ENCODE measurements around the gene GPR155.
"Not testable (repeated sequence)": the region's sequence is repeated elsewhere in the genome, so short reads cannot be mapped to it uniquely, and the experiment has no call there.

GPR155 gene

GRCh38 chr2:174489520-174489919 is 2.7 kb upstream of the GPR155 start:
- not testable (repeated sequence) for DNase-seq

- DNase-seq: no peak
Measured at GRCh38 chr2:174487820-174488162, 962 bp upstream of the GPR155 start.

GRCh38 chr2:174487108-174487819 is 435 bp upstream of the GPR155 start:
- peak; percentile 77 to 94 (median 86) for DNase-seq

- DNase-seq: peak in 1 of 3 experiments; percentile 2
Measured at GRCh38 chr2:174485788-174486562, 854 bp downstream of the GPR155 start.

- not testable (repeated sequence) for DNase-seq
Measured at GRCh38 chr2:174485045-174485444, 1.8 kb downstream of the GPR155 start.

GRCh38 chr2:174484573-174484972 is 2.3 kb downstream of the GPR155 start:
- no peak for DNase-seq

- DNase-seq: no peak
Measured at GRCh38 chr2:174482854-174483253, 4.0 kb downstream of the GPR155 start.

GRCh38 chr2:174477759-174478158 is 9.1 kb downstream of the GPR155 start:
- DNase-seq: peak in 2 of 3 experiments; percentile 17 to 72

GRCh38 chr2:174473796-174474195 is 13.0 kb downstream of the GPR155 start:
- no peak for DNase-seq

- DNase-seq: peak in 1 of 3 experiments; percentile 0
Measured at GRCh38 chr2:174465327-174465726, 21.5 kb downstream of the GPR155 start.

GRCh38 chr2:174461221-174461620 is 25.6 kb downstream of the GPR155 start:
- no peak for DNase-seq

GRCh38 chr2:174454566-174454965 is 32.3 kb downstream of the GPR155 start:
- DNase-seq: no peak

GRCh38 chr2:174450021-174450816 is 36.6 kb downstream of the GPR155 start:
- no peak for DNase-seq

GRCh38 chr2:174449033-174449432 is 37.8 kb downstream of the GPR155 start:
- DNase-seq: no peak

GRCh38 chr2:174446531-174446930 is 40.3 kb downstream of the GPR155 start:
- no peak for DNase-seq

GRCh38 chr2:174445248-174445647 is 41.6 kb downstream of the GPR155 start:
- no peak for DNase-seq

- DNase-seq: no peak
Measured at GRCh38 chr2:174444761-174445160, 42.1 kb downstream of the GPR155 start.

- no peak for DNase-seq
Measured at GRCh38 chr2:174442546-174443510, 44.0 kb downstream of the GPR155 start.

GRCh38 chr2:174439950-174440349 is 46.9 kb downstream of the GPR155 start:
- no peak for DNase-seq

GRCh38 chr2:174439323-174439722 is 47.5 kb downstream of the GPR155 start:
- DNase-seq: no peak

GRCh38 chr2:174438146-174438886 is 48.5 kb downstream of the GPR155 start:
- DNase-seq: no peak

- no peak for DNase-seq
Measured at GRCh38 chr2:174436351-174436750, 50.5 kb downstream of the GPR155 start.
